ENCODE results near the gene NEXN.

Gene NEXN

GRCh38 chr1:77925518-77925917 lies 37.1 kb downstream of the NEXN start:
- DNase-seq (ENCODE audit: extremely low read depth, low read depth) = no peak
- no peak overlapping the region for H3K4me3 ChIP-seq (replicated peaks; ENCODE audit: low read depth, low read length)
- TF ChIP-seq CTCF (IDR thresholded peaks at IDR 0.05; ENCODE audit: low read depth, low read length, missing control alignments) = no peak

GRCh38 chr1:77925956-77926355 lies 37.5 kb downstream of the NEXN start:
- no peak for DNase-seq (ENCODE audit: extremely low read depth, low read depth)
- H3K4me3 ChIP-seq (replicated peaks; ENCODE audit: low read depth, low read length) = no peak overlapping the region
- TF ChIP-seq CTCF (IDR thresholded peaks at IDR 0.05; ENCODE audit: low read depth, low read length, missing control alignments) = no peak

- no peak overlapping the region for H3K4me3 ChIP-seq (replicated peaks; ENCODE audit: low read depth, low read length)
- no peak for DNase-seq (ENCODE audit: extremely low read depth, low read depth)
- TF ChIP-seq CTCF (IDR thresholded peaks at IDR 0.05; ENCODE audit: low read depth, low read length, missing control alignments) = no peak
Observed at GRCh38 chr1:77926561-77927357, 38.3 kb downstream of the NEXN start.

- TF ChIP-seq CTCF (IDR thresholded peaks at IDR 0.05; ENCODE audit: low read depth, low read length, missing control alignments) = no peak
- no peak for DNase-seq (ENCODE audit: extremely low read depth, low read depth)
- H3K4me3 ChIP-seq (replicated peaks; ENCODE audit: low read depth, low read length) = no peak overlapping the region
Observed at GRCh38 chr1:77927414-77927813, 39.0 kb downstream of the NEXN start.

- H3K4me3 ChIP-seq (replicated peaks; ENCODE audit: low read depth, low read length) = no peak overlapping the region
- no peak for TF ChIP-seq CTCF (IDR thresholded peaks at IDR 0.05; ENCODE audit: low read depth, low read length, missing control alignments)
- DNase-seq (ENCODE audit: extremely low read depth, low read depth) = no peak
Observed at GRCh38 chr1:77929806-77930205, 41.4 kb downstream of the NEXN start.

GRCh38 chr1:77938651-77939050 lies 50.2 kb downstream of the NEXN start:
- no peak overlapping the region for H3K4me3 ChIP-seq (replicated peaks; ENCODE audit: low read depth, low read length)
- no peak for TF ChIP-seq CTCF (IDR thresholded peaks at IDR 0.05; ENCODE audit: low read depth, low read length, missing control alignments)
- DNase-seq (ENCODE audit: extremely low read depth, low read depth) = no peak
